GM12874 (cell line): Measurements from ENCODE around the gene CC2D2B.

Source experiments
- CTCF ChIP-seq: IDR thresholded peaks from 2 replicates; pipeline ENCODE4 v1.5.1; 2011; ENCODE audit warnings: low read depth, mild to moderate bottlenecking, control low read depth, low read length, moderate library complexity; ENCODE audit not compliant: insufficient read depth

CC2D2B gene

DNA sequence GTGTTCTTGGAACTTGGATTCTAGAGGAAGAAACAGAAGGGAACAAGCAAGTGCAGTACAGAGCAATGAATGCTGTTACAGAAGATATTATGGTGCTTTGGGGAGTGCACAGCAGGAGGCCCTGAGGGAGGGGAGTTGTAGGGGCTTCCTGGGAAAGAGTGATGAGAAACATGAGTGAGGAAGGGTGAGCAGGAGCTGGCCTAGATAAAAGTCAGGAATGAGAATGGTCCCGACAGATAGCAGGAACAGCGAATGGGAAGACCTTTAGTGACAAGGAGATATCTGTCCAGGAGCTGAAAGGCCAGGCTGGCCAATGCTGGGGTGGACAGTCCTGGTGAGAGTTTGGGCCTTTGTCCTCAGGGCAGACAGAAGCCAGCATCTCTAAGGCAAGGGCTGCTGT, 115.0 kb downstream of the CC2D2B start:
- no peak for TF ChIP-seq CTCF

DNA sequence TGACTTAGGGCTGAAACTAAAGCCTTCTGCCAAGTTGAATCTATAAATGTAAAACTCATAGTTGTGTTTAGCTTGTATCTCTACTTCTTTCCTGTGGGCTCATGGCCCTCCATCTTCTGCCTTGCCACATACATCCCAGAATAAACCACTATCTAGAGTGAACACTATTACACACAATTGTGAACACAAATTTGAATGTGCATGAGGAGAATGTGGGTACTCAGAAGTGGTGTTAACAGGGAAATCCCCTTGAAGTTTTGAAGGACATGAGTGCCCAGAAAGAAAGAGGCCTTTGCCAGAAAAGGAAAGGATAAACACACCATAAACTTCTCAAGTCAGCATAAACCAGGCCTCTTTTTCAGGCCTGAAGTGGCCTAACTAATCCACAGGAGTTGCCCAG, 115.4 kb downstream of the CC2D2B start:
- no peak for TF ChIP-seq CTCF

- TF ChIP-seq CTCF: peak; percentile 60; the same call in 1 of the 2 replicates
These were observed 117.8 kb downstream of the CC2D2B start for GRCh38 chr10:96025566-96025965.

DNA sequence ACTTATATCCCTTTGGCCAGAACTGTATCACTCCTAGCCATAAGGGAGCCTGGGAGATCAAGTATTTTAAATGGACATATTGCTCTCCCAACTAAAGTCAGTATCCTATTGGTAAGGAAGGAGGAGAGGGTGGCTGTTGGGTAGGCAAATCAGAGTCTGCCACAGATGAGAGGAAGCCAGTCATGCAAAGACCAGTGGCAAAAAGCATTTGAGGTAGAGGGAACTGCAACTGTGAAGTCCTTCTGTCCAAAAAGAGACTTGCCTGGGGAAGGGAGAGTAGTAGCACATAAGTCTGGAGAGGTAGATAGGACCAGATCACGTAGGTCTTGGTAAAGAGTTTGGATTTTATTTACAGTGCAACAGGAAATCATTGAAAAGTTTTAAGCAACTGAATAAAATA, 126.8 kb downstream of the CC2D2B start:
- TF ChIP-seq CTCF: no peak

DNA sequence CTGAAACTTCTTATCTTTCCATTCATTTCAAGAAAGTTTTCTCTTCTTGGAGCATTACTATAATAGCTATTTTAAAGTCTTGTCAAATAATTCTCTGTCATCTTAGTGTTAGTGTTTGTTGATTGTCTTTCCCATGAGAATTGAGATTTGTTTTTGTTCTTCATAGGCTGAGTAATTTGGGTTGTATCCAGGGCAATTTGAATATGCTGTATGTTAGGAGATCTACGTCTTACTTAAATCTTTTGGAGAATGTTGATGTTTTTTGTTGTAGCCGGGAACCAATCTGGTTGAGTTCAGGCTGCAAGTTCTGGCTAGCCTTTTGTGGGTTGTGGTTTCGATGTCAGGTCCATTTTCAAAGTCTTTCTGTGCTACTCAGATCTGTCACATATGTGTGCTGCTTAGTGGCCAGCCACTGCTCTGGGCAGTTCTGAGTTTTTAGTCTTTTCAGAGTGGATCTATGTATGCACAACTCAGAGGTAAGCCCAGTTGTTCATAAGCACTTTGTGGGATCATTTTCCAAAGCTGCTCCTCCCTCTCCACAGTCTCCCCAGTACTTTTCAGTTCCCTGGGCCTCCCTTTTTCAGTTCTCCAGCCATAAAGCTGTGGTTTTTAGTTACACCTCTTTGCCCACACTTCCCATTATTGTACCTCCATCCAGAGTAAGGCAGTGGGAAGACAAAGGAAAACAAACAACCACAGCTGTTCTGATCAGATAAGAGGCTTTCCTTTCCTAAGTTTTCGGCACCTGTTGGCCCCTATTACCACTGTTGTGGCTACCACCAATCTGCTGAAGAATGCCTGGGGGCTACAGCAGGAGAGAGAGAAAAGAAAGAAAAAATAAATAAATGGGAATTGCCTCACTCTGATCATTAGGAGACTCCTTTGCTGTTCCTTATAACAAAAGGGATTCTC, 131.0 kb downstream of the CC2D2B start:
- TF ChIP-seq CTCF: no peak

DNA sequence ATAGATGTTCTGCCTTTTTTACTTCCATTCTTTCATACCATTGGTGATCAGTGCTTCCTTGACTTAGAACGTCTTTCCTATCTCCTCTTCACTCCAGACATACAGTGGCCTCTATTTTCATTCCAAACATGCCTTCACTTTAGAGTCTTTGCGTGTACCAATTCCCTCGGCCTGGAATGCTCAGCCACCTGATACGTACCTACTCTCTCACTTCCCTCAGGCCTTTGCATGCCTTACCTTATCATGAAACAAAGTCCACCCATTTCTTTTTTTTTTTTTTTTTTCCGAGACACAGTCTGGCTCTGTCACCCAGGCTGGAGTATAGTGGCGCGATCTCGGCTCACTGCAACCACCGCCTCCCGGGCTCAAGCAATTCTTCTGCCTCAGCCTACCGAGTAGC, 133.4 kb downstream of the CC2D2B start:
- TF ChIP-seq CTCF: no peak

GRCh38 chr10:96043033-96043892, 135.5 kb downstream of the CC2D2B start, which contains the start of gene CCNJ:
CCNJ (plus strand) TSS chr10:96043583; CDS start chr10:96044394, 811 bp downstream.
- TF ChIP-seq CTCF: 0 out of 2 replicates have a peak, but pooled peaks have one; percentile 6
